T-helper 2 cell treated with Interferon-gamma antibody and Interleukin-4, amounts not matched to agents 5 μg/mL and 100 μg/mL, for 36 hours (primary cell): Measurements from ENCODE around the gene RBM33.

ENCODE experiments used
- DNase-seq: peaks from one replicate; pipeline ENCODE4 v3.0.0; 2021; ENCODE audit warnings: low spot score
- H3K27ac Mint-ChIP-seq: one replicate; pipeline ENCODE4 v1.8.0; 2021; ENCODE audit warnings: mild to moderate bottlenecking, mixed read lengths
- H3K27me3 Mint-ChIP-seq: one replicate; pipeline ENCODE4 v1.8.0; 2021; ENCODE audit warnings: low read depth, mixed read lengths
- H3K36me3 Mint-ChIP-seq: one replicate; pipeline ENCODE4 v1.8.0; 2021; ENCODE audit warnings: low read depth, mixed read lengths
- H3K4me1 Mint-ChIP-seq: one replicate; pipeline ENCODE4 v1.8.0; 2021; ENCODE audit warnings: low read depth, mixed read lengths
- H3K4me3 Mint-ChIP-seq: one replicate; pipeline ENCODE4 v1.8.0; 2022; ENCODE audit warnings: mild to moderate bottlenecking, moderate library complexity, mixed read lengths
- H3K9me3 Mint-ChIP-seq: one replicate; pipeline ENCODE4 v1.8.0; 2021; ENCODE audit warnings: mixed read lengths

Gene RBM33

GRCh38 chr7:155797262-155798250, 153.1 kb downstream of the RBM33 start:
- Mint-ChIP-seq H3K27ac (no peak overlapping the region), H3K36me3 (no peaks in the 10 kb centered on the region), H3K27me3 (peaks cover 43% of the 10 kb centered on the region), H3K9me3 (no peaks in the 10 kb centered on the region), H3K4me1 (peaks cover 8% of the 10 kb centered on the region), H3K4me3 (no peak overlapping the region)
- DNase-seq = no peak

GRCh38 chr7:155798673-155799439, 154.4 kb downstream of the RBM33 start:
- H3K4me3 Mint-ChIP-seq = no peak overlapping the region
- no peak for DNase-seq
- no peaks in the 10 kb centered on the region for H3K36me3 Mint-ChIP-seq
- H3K27me3 Mint-ChIP-seq = peaks cover 50% of the 10 kb centered on the region
- H3K9me3 Mint-ChIP-seq = no peaks in the 10 kb centered on the region
- peaks cover 11% of the 10 kb centered on the region for H3K4me1 Mint-ChIP-seq
- no peak overlapping the region for H3K27ac Mint-ChIP-seq

- H3K36me3 Mint-ChIP-seq = no peaks in the 10 kb centered on the region
- H3K27me3 Mint-ChIP-seq = peaks cover 55% of the 10 kb centered on the region
- no peak for DNase-seq
- no peaks in the 10 kb centered on the region for H3K9me3 Mint-ChIP-seq
- H3K4me3 Mint-ChIP-seq = no peak overlapping the region
- H3K27ac Mint-ChIP-seq = no peak overlapping the region
- H3K4me1 Mint-ChIP-seq = peaks cover 11% of the 10 kb centered on the region
Measured at GRCh38 chr7:155799514-155799913, 155.1 kb downstream of the RBM33 start.

DNA sequence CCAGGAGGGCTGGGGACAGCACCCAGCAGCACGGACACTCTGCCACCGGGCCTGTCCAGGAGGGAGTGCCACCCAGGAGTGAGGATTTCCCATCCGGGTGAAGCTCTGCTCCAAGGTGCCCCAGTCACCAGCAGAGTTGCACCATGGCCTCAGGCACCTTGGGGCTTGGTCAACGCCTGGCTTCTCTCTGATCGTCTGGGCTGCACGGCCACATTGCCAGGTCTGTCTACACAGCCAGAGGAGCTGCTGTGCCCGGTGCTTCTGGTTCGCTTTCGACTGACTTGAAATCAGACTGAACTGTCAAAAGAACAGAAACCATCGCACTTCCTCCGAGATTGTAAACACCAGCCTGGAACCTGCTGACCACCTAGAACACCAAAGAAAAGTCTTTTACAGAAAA, 155.8 kb downstream of the RBM33 start:
- H3K4me3 Mint-ChIP-seq = no peak overlapping the region
- H3K27me3 Mint-ChIP-seq = peaks cover 57% of the 10 kb centered on the region
- no peaks in the 10 kb centered on the region for H3K36me3 Mint-ChIP-seq
- DNase-seq = no peak
- H3K4me1 Mint-ChIP-seq = peaks cover 12% of the 10 kb centered on the region
- H3K27ac Mint-ChIP-seq = no peak overlapping the region
- H3K9me3 Mint-ChIP-seq = no peaks in the 10 kb centered on the region

- Mint-ChIP-seq H3K9me3 (no peaks in the 10 kb centered on the region), H3K4me3 (no peak overlapping the region), H3K27ac (no peak overlapping the region), H3K36me3 (no peaks in the 10 kb centered on the region), H3K4me1 (peaks cover 12% of the 10 kb centered on the region), H3K27me3 (peaks cover 56% of the 10 kb centered on the region)
- DNase-seq = no peak
Measured at GRCh38 chr7:155800741-155801267, 156.3 kb downstream of the RBM33 start.

GRCh38 chr7:155802291-155802690, 157.8 kb downstream of the RBM33 start:
- Mint-ChIP-seq H3K27me3 (peaks cover 69% of the 10 kb centered on the region), H3K27ac (no peak overlapping the region), H3K4me1 (peaks cover 14% of the 10 kb centered on the region), H3K4me3 (peak overlapping the region; percentile 32), H3K36me3 (no peaks in the 10 kb centered on the region), H3K9me3 (no peaks in the 10 kb centered on the region)
- DNase-seq = no peak

- Mint-ChIP-seq H3K9me3 (no peaks in the 10 kb centered on the region), H3K36me3 (no peaks in the 10 kb centered on the region), H3K27me3 (peaks cover 76% of the 10 kb centered on the region), H3K27ac (no peak overlapping the region), H3K4me1 (peaks cover 17% of the 10 kb centered on the region), H3K4me3 (no peak overlapping the region)
- no peak for DNase-seq
Measured at GRCh38 chr7:155802906-155803417, 158.5 kb downstream of the RBM33 start.

- H3K4me1 Mint-ChIP-seq = peaks cover 14% of the 10 kb centered on the region
- H3K4me3 Mint-ChIP-seq = peak overlapping the region; percentile 86
- H3K27me3 Mint-ChIP-seq = peaks cover 73% of the 10 kb centered on the region
- DNase-seq = peak; percentile 7
- H3K36me3 Mint-ChIP-seq = no peaks in the 10 kb centered on the region
- H3K27ac Mint-ChIP-seq = peak overlapping the region; percentile 36
- no peaks in the 10 kb centered on the region for H3K9me3 Mint-ChIP-seq
Measured at GRCh38 chr7:155803418-155804376, 159.2 kb downstream of the RBM33 start.

DNA sequence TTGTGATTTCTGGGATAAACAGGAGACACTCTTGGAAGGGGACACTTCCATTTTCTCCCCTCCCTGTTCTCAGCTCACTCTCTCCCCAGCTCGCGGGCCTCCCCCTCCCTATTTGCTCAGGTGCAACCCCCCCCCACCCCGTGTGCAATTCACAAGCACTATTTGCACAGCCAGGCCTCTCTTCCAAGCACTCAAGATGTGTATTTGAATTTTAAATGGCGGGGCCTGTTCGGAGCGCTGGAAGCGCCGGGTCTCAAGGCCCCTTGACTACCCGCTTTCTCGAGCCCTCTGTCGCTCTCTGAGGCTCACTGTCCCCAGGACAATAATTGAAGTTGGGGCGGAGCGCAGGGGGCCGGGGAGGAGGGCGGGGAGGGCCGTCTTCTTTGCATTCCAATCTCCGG, 160.0 kb downstream of the RBM33 start:
- H3K27me3 Mint-ChIP-seq = peaks cover 74% of the 10 kb centered on the region
- DNase-seq = no peak
- no peaks in the 10 kb centered on the region for H3K9me3 Mint-ChIP-seq
- H3K36me3 Mint-ChIP-seq = no peaks in the 10 kb centered on the region
- no peak overlapping the region for H3K27ac Mint-ChIP-seq
- peaks cover 10% of the 10 kb centered on the region for H3K4me1 Mint-ChIP-seq
- peak overlapping the region; percentile 57 for H3K4me3 Mint-ChIP-seq

- Mint-ChIP-seq H3K27me3 (peaks cover 68% of the 10 kb centered on the region), H3K9me3 (no peaks in the 10 kb centered on the region), H3K4me3 (peak overlapping the region; percentile 70), H3K4me1 (peaks cover 10% of the 10 kb centered on the region), H3K36me3 (no peaks in the 10 kb centered on the region), H3K27ac (no peak overlapping the region)
- DNase-seq = peak; percentile 45
Measured at GRCh38 chr7:155804897-155805825, 160.7 kb downstream of the RBM33 start.

DNA sequence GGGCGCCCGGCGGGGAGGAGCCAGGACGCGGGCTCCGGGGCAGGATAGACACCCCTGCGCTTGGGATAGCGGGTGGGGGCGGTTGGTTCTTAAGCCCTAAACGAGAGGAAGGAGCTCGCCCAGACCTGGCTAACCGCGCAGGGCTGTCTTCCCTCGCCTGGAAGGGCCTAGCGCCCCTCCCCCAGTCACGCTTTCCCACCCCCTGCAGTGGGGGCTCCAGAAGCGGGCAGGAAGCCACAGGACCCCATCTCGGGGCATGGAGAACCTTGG, 161.3 kb downstream of the RBM33 start:
- H3K4me1 Mint-ChIP-seq = peaks cover 10% of the 10 kb centered on the region
- no peaks in the 10 kb centered on the region for H3K36me3 Mint-ChIP-seq
- H3K27me3 Mint-ChIP-seq = peaks cover 68% of the 10 kb centered on the region
- no peak overlapping the region for H3K27ac Mint-ChIP-seq
- no peaks in the 10 kb centered on the region for H3K9me3 Mint-ChIP-seq
- H3K4me3 Mint-ChIP-seq = no peak overlapping the region
- no peak for DNase-seq

DNA sequence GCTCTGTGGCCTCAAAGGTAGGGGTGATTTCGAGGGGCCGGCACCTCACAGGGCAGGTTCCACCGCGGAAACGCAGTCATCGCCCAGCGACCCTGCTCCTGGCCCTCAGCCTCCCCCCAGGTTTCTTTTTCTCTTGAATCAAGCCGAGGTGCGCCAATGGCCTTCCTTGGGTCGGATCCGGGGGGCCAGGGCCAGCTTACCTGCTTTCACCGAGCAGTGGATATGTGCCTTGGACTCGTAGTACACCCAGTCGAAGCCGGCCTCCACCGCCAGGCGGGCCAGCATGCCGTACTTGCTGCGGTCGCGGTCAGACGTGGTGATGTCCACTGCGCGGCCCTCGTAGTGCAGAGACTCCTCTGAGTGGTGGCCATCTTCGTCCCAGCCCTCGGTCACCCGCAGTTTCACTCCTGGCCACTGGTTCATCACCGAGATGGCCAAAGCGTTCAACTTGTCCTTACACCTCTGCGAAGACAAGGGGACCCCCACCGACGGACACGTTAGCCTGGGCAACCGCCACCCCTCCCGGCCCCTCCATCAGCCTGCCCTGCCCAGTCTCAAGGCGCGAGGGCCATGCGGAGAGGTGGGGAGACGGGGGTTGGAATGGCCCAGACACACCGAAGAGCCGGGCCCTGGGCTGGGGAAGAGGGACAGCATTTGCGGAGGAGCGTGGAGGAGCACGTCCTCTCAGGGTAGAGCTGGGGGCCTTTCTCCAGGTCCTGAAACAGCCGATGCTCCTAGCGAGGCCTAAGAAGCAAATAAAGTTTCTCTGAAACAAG, 161.8 kb downstream of the RBM33 start:
- Mint-ChIP-seq H3K36me3 (no peaks in the 10 kb centered on the region), H3K4me1 (peaks cover 10% of the 10 kb centered on the region), H3K27ac (no peak overlapping the region), H3K4me3 (no peak overlapping the region), H3K9me3 (no peaks in the 10 kb centered on the region), H3K27me3 (peaks cover 68% of the 10 kb centered on the region)
- no peak for DNase-seq
